Measurements from ENCODE around the gene OR8B2. TPM values are rescaled to one million over a fixed set of nuclear protein-coding genes. Genes with fewer than 3 reads are reported as not detected.

The OR8B2 gene
- not detected for total RNA-seq (2013)
- polyA plus RNA-seq: not detected
- not detected in 2 replicates for polyA minus RNA-seq
- 0 to 0.23 (median 0) reads per million in 11 experiments for total RNA-seq

DNA sequence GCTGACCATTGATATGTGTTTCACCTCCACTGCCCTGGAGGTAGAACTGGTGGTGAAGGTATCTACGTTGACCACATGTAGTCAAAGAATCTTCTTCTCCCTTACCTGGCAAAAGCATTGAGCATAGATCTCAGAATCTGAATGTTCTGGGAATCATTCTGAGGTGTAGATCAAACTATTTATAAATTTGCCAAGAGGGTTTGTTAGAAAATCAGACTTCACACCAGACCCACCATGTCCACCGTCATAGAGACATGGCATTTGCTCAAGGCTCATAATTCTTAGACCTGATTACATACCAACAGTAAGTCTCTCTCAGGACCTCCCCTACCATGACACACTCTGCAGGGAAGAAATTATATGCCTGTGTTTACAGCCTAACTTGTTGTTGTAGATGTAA lies at the start of gene OR8B2:
Gene OR8B2, minus strand, starts transcription at position 101 of the 400 bp plus-strand sequence. CDS start 1,156 bp downstream, outside the sequence.
- Mint-ChIP-seq H3K36me3 (no peaks in the 10 kb centered on the region), H3K4me3 (no peak within 1 kb of the TSS), H3K27me3 (ENCODE audit: low read depth in 3 of 3) (no peaks in the 10 kb centered on the region), H3K4me1 (no peaks in the 10 kb centered on the region), H3K27ac (no peak within 1 kb of the TSS), H3K9me3 (peaks cover 0 to 3% (median 0%) of the 10 kb centered on the region in 7 donors)
- no peaks in the 10 kb centered on the region for H3K36me3 ChIP-seq (replicated peaks in 1 of 2; ENCODE audit: control insufficient read depth in 1 of 2, insufficient read depth in 2 of 2, low read length in 2 of 2)
- H3K4me2 ChIP-seq (replicated peaks; ENCODE audit: extremely low read depth, low read length, poor library complexity, severe bottlenecking): no peak within 1 kb of the TSS
- H3K27me3 ChIP-seq (ENCODE audit: control insufficient read depth in 2 of 2, insufficient read depth in 2 of 2, low read length in 2 of 2): no peaks in the 10 kb centered on the region
- no peak within 1 kb of the TSS for H3K27ac ChIP-seq (ENCODE audit: low read depth in 1 of 2, low read length in 2 of 2)
- 89% methylated on average over 1 of the region's 2 CpGs for WGBS (ENCODE audit: insufficient coverage)
- DNase-seq: no peak
- intact Hi-C loops (cut with micrococcal nuclease): no loop called here
- H3K79me2 ChIP-seq (ENCODE audit: insufficient read depth, low read length): no peaks in the 10 kb centered on the region
- TF ChIP-seq, protein P1, sequence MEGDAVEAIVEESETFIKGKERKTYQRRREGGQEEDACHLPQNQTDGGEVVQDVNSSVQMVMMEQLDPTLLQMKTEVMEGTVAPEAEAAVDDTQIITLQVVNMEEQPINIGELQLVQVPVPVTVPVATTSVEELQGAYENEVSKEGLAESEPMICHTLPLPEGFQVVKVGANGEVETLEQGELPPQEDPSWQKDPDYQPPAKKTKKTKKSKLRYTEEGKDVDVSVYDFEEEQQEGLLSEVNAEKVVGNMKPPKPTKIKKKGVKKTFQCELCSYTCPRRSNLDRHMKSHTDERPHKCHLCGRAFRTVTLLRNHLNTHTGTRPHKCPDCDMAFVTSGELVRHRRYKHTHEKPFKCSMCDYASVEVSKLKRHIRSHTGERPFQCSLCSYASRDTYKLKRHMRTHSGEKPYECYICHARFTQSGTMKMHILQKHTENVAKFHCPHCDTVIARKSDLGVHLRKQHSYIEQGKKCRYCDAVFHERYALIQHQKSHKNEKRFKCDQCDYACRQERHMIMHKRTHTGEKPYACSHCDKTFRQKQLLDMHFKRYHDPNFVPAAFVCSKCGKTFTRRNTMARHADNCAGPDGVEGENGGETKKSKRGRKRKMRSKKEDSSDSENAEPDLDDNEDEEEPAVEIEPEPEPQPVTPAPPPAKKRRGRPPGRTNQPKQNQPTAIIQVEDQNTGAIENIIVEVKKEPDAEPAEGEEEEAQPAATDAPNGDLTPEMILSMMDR (IDR thresholded peaks at IDR 0.05): no peak
- H3K9ac ChIP-seq (ENCODE audit: insufficient read depth, low read length, poor library complexity, severe bottlenecking): no peak within 1 kb of the TSS
- H3K4me3 ChIP-seq (replicated peaks in 1 of 3; ENCODE audit: low read depth in 2 of 3, low read length in 3 of 3): no peak within 1 kb of the TSS
- H3K9me3 ChIP-seq (replicated peaks in 1 of 2; ENCODE audit: control insufficient read depth in 1 of 2, insufficient read depth in 1 of 2, low read length in 2 of 2): no peaks in the 10 kb centered on the region
- H4K20me1 ChIP-seq (ENCODE audit: insufficient read depth, low read length): no peaks in the 10 kb centered on the region
- no peak within 1 kb of the TSS for H2AFZ ChIP-seq (ENCODE audit: insufficient read depth, low read depth, low read length, poor library complexity, severe bottlenecking)
- H3K4me1 ChIP-seq (ENCODE audit: control insufficient read depth in 1 of 2, insufficient read depth in 2 of 2, low read length in 2 of 2): no peaks in the 10 kb centered on the region

DNA sequence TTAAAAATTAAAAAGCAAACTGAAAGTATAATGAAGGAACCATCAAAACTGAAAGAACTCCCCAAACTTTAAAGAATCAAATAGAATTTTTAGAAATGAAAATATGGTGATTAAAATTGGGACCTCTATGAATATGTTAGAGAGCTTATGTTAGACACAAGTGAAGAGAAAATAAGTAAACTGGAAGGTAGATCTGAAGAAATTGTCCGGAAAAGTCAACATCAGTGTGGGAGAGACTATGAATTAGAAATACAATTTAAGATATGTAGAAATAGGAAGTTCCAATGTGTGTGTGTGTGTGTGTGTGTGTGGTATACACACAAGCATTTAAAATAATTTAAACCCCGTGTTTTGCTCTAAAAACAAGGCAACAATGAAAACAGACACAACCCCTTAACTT lies 45.3 kb upstream of the OR8B2 start:
- Mint-ChIP-seq H3K27ac (no peak overlapping the region), H3K4me3 (no peak overlapping the region)
- WGBS (ENCODE audit: insufficient coverage): no CpG with 5 or more reads among the region's 2 CpGs

More for the DNA sequence above, 45.3 kb upstream of the OR8B2 start:
- peaks cover 0 to 1% (median 0%) of the 10 kb centered on the region in 3 donors for H3K27me3 Mint-ChIP-seq (ENCODE audit: low read depth in 3 of 3)
- Histone ChIP-seq H3K79me2 (ENCODE audit: insufficient read depth, low read length) (no peaks in the 10 kb centered on the region), H2AFZ (ENCODE audit: insufficient read depth, low read depth, low read length, poor library complexity, severe bottlenecking) (no peak overlapping the region), H3K36me3 (replicated peaks in 1 of 2; ENCODE audit: control insufficient read depth in 1 of 2, insufficient read depth in 2 of 2, low read length in 2 of 2) (no peaks in the 10 kb centered on the region), H3K9me3 (replicated peaks in 1 of 2; ENCODE audit: control insufficient read depth in 1 of 2, insufficient read depth in 1 of 2, low read length in 2 of 2) (no peaks in the 10 kb centered on the region), H3K27ac (ENCODE audit: low read depth in 1 of 2, low read length in 2 of 2) (no peak overlapping the region), H3K4me1 (ENCODE audit: control insufficient read depth in 1 of 2, insufficient read depth in 2 of 2, low read length in 2 of 2) (no peaks in the 10 kb centered on the region), H4K20me1 (ENCODE audit: insufficient read depth, low read length) (no peaks in the 10 kb centered on the region), H3K4me3 (replicated peaks in 1 of 3; ENCODE audit: low read depth in 2 of 3, low read length in 3 of 3) (no peak overlapping the region), H3K9ac (ENCODE audit: insufficient read depth, low read length, poor library complexity, severe bottlenecking) (no peak overlapping the region), H3K27me3 (ENCODE audit: control insufficient read depth in 2 of 2, insufficient read depth in 2 of 2, low read length in 2 of 2) (no peaks in the 10 kb centered on the region), H3K4me2 (replicated peaks; ENCODE audit: extremely low read depth, low read length, poor library complexity, severe bottlenecking) (no peak overlapping the region)
- H3K9me3 Mint-ChIP-seq: peaks cover 0 to 6% (median 2%) of the 10 kb centered on the region in 7 donors
- DNase-seq: no peak
- TF ChIP-seq, protein P1 (IDR thresholded peaks at IDR 0.05): no peak
- no peaks in the 10 kb centered on the region for H3K36me3 Mint-ChIP-seq
- intact Hi-C loops (cut with micrococcal nuclease): loop anchor here in 1 of 2 donors (10.0 kb wide), 1 partner anchor 155 kb away; no protein-coding TSS in a partner anchor
- no peaks in the 10 kb centered on the region for H3K4me1 Mint-ChIP-seq

All from CD14-positive monocyte (primary cell).